Measurements from ENCODE around the gene TP53RK. TPM values are rescaled to one million over a fixed set of nuclear protein-coding genes. Genes with fewer than 3 reads are reported as not detected.

The TP53RK gene
- total and polyA plus RNA-seq, 2 of the 13 experiments (the other 11 are each of a cell fraction or from before 2014, with no cell fraction given): 12.9 to 25.5 TPM

GRCh38 chr20:46637020-46637419, 52.2 kb downstream of the TP53RK start (continued):
- TF ChIP-seq ZNF564 (CRISPR knock-in tag; IDR thresholded peaks at IDR 0.05) (no peak), NR2F2 (IDR thresholded peaks at IDR 0.05; ENCODE audit: borderline replicate concordance, low read depth) (no peak), IRF1 (CRISPR knock-in tag; IDR thresholded peaks at IDR 0.05; ENCODE audit: low read depth) (no peak), NBN (conservative IDR thresholded peaks at IDR 0.05) (no peak), ZNF567 (CRISPR knock-in tag; IDR thresholded peaks at IDR 0.05; ENCODE audit: borderline replicate concordance) (0 out of 2 replicates have a peak, but pooled peaks have one; percentile 38), TFDP1 (CRISPR knock-in tag; IDR thresholded peaks at IDR 0.05; ENCODE audit: borderline replicate concordance) (no peak), ZFP82 (CRISPR knock-in tag; IDR thresholded peaks at IDR 0.05; ENCODE audit: borderline replicate concordance) (no peak), ZFP37 (CRISPR knock-in tag; IDR thresholded peaks at IDR 0.05; ENCODE audit: borderline replicate concordance) (0 out of 2 replicates have a peak, but pooled peaks have one; percentile 43), PRDM4 (CRISPR knock-in tag; IDR thresholded peaks at IDR 0.05; ENCODE audit: borderline replicate concordance) (no peak), ZNF251 (CRISPR knock-in tag; IDR thresholded peaks at IDR 0.05) (no peak), ZNF687 (CRISPR knock-in tag; IDR thresholded peaks at IDR 0.05) (0 out of 2 replicates have a peak, but pooled peaks have one; percentile 18), HOXA9 (CRISPR knock-in tag; IDR thresholded peaks at IDR 0.05; ENCODE audit: borderline replicate concordance) (no peak), MED13 (CRISPR knock-in tag; IDR thresholded peaks at IDR 0.05) (0 out of 2 replicates have a peak, but pooled peaks have one; percentile 22), ZNF775 (CRISPR knock-in tag; IDR thresholded peaks at IDR 0.05; ENCODE audit: borderline replicate concordance) (no peak), SETDB1 (CRISPR knock-in tag; IDR thresholded peaks at IDR 0.05; ENCODE audit: borderline replicate concordance) (no peak), ZNF232 (CRISPR knock-in tag; IDR thresholded peaks at IDR 0.05; ENCODE audit: borderline replicate concordance) (no peak), GRHL1 (CRISPR knock-in tag; conservative IDR thresholded peaks at IDR 0.05) (no peak), ZNF616 (CRISPR knock-in tag; IDR thresholded peaks at IDR 0.05; ENCODE audit: low read depth) (0 out of 2 replicates have a peak, but pooled peaks have one; percentile 8), ZFP90 (CRISPR knock-in tag; IDR thresholded peaks at IDR 0.05; ENCODE audit: borderline replicate concordance) (no peak), HNRNPL (IDR thresholded peaks at IDR 0.05; ENCODE audit: low read depth, low read length) (no peak)

Data from HepG2 (cell line).